GM19351 (cell line): ENCODE measurements around the gene IFFO2.

ENCODE experiments used
- ATAC-seq: cut with Tn5 transposase; IDR thresholded peaks from one replicate; pipeline ENCODE4 v1.9.1; 2021; ENCODE audit warnings: mild to moderate bottlenecking, moderate library complexity; ENCODE audit not compliant: unreplicated experiment

IFFO2 gene

GRCh38 chr1:18938008-18938706, 18.3 kb downstream of the IFFO2 start:
- ATAC-seq: no peak

- ATAC-seq: no peak
Observed at GRCh38 chr1:18937539-18937938, 18.9 kb downstream of the IFFO2 start.

- ATAC-seq: no peak
Observed at GRCh38 chr1:18936814-18937481, 19.5 kb downstream of the IFFO2 start.

GRCh38 chr1:18936471-18936813, 20.0 kb downstream of the IFFO2 start:
- no peak for ATAC-seq

GRCh38 chr1:18934205-18935000, 22.1 kb downstream of the IFFO2 start:
- ATAC-seq: no peak

GRCh38 chr1:18932879-18933278, 23.6 kb downstream of the IFFO2 start:
- ATAC-seq: no peak

- no peak for ATAC-seq
Observed at GRCh38 chr1:18932387-18932786, 24.1 kb downstream of the IFFO2 start.

- ATAC-seq: no peak
Observed at GRCh38 chr1:18931730-18932129, 24.7 kb downstream of the IFFO2 start.

GRCh38 chr1:18929686-18930085, 26.8 kb downstream of the IFFO2 start:
- ATAC-seq: no peak

GRCh38 chr1:18928985-18929384, 27.5 kb downstream of the IFFO2 start:
- ATAC-seq: no peak

GRCh38 chr1:18928406-18928805, 28.1 kb downstream of the IFFO2 start:
- no peak for ATAC-seq

- peak; percentile 47 for ATAC-seq
Observed at GRCh38 chr1:18927654-18928272, 28.7 kb downstream of the IFFO2 start.

GRCh38 chr1:18927082-18927653, 29.3 kb downstream of the IFFO2 start:
- ATAC-seq: peak; percentile 26

GRCh38 chr1:18926315-18927081, 30.0 kb downstream of the IFFO2 start:
- peak; percentile 77 for ATAC-seq

- no peak for ATAC-seq
Observed at GRCh38 chr1:18925279-18925678, 31.2 kb downstream of the IFFO2 start.

GRCh38 chr1:18924221-18924691, 32.2 kb downstream of the IFFO2 start:
- no peak for ATAC-seq

GRCh38 chr1:18923756-18924211, 32.7 kb downstream of the IFFO2 start:
- no peak for ATAC-seq

- no peak for ATAC-seq
Observed at GRCh38 chr1:18922848-18923755, 33.4 kb downstream of the IFFO2 start.

- ATAC-seq: no peak
Observed at GRCh38 chr1:18922319-18922726, 34.2 kb downstream of the IFFO2 start.
